HG02943 (cell line): ENCODE results near the gene NPAS2.

ENCODE experiments used
- ATAC-seq: cut with Tn5 transposase; IDR thresholded peaks from one replicate; pipeline ENCODE4 v1.9.1; 2021; ENCODE audit warnings: mild to moderate bottlenecking, low read depth, moderate library complexity; ENCODE audit not compliant: unreplicated experiment

NPAS2 gene

GRCh38 chr2:100791936-100792308 is 28.0 kb upstream of the NPAS2 start:
- ATAC-seq, result no peak

GRCh38 chr2:100793220-100793619 is 26.7 kb upstream of the NPAS2 start:
- ATAC-seq, result no peak

- no peak for ATAC-seq
Observed at GRCh38 chr2:100793982-100794381, 26.0 kb upstream of the NPAS2 start.

- ATAC-seq, result no peak
Observed at GRCh38 chr2:100796499-100797100, 23.3 kb upstream of the NPAS2 start.

- no peak for ATAC-seq
Observed at GRCh38 chr2:100799686-100800085, 20.3 kb upstream of the NPAS2 start.

GRCh38 chr2:100800915-100801314 is 19.0 kb upstream of the NPAS2 start:
- no peak for ATAC-seq

- ATAC-seq, result no peak
Observed at GRCh38 chr2:100801402-100801801, 18.5 kb upstream of the NPAS2 start.

- ATAC-seq, result no peak
Observed at GRCh38 chr2:100802066-100802465, 17.9 kb upstream of the NPAS2 start.

- no peak for ATAC-seq
Observed at GRCh38 chr2:100803334-100803733, 16.6 kb upstream of the NPAS2 start.

GRCh38 chr2:100806550-100806949 is 13.4 kb upstream of the NPAS2 start:
- no peak for ATAC-seq

- ATAC-seq, result no peak
Observed at GRCh38 chr2:100807707-100808106, 12.2 kb upstream of the NPAS2 start.

- no peak for ATAC-seq
Observed at GRCh38 chr2:100808582-100808981, 11.4 kb upstream of the NPAS2 start.

GRCh38 chr2:100809506-100809905 is 10.4 kb upstream of the NPAS2 start:
- ATAC-seq, result no peak

- ATAC-seq, result no peak
Observed at GRCh38 chr2:100810603-100811145, 9.3 kb upstream of the NPAS2 start.

- no peak for ATAC-seq
Observed at GRCh38 chr2:100812116-100812515, 7.8 kb upstream of the NPAS2 start.

- no peak for ATAC-seq
Observed at GRCh38 chr2:100812573-100812972, 7.4 kb upstream of the NPAS2 start.

GRCh38 chr2:100813527-100813926 is 6.4 kb upstream of the NPAS2 start:
- no peak for ATAC-seq

- ATAC-seq, result no peak
Observed at GRCh38 chr2:100814043-100814442, 5.9 kb upstream of the NPAS2 start.

- no peak for ATAC-seq
Observed at GRCh38 chr2:100814453-100814852, 5.5 kb upstream of the NPAS2 start.

- no peak for ATAC-seq
Observed at GRCh38 chr2:100817388-100817985, 2.5 kb upstream of the NPAS2 start.

GRCh38 chr2:100818003-100818605 is 1.8 kb upstream of the NPAS2 start:
- no peak for ATAC-seq
